Glutamatergic neuron (in vitro differentiated cells): Measurements from ENCODE around the gene CDH26. TPM values are rescaled to one million over a fixed set of nuclear protein-coding genes. Genes with fewer than 3 reads are reported as not detected.

Source experiments
- DNase-seq: peaks from one replicate; pipeline ENCODE4 v3.0.0; 2022
- H3K27ac Mint-ChIP-seq: one replicate; pipeline ENCODE4 v1.8.0; 2020; ENCODE audit warnings: mild to moderate bottlenecking, mixed read lengths, inconsistent platforms; ENCODE audit not compliant: unreplicated experiment
- H3K27me3 Mint-ChIP-seq: one replicate; pipeline ENCODE4 v1.8.0; 2020; ENCODE audit warnings: mild to moderate bottlenecking, moderate library complexity, mixed read lengths, inconsistent platforms; ENCODE audit not compliant: unreplicated experiment
- H3K36me3 Mint-ChIP-seq: one replicate; pipeline ENCODE4 v1.8.0; 2020; ENCODE audit warnings: mild to moderate bottlenecking, mixed read lengths, inconsistent platforms; ENCODE audit not compliant: unreplicated experiment
- H3K4me1 Mint-ChIP-seq: one replicate; pipeline ENCODE4 v1.8.0; 2020; ENCODE audit warnings: mild to moderate bottlenecking, low read depth, mixed read lengths, inconsistent platforms; ENCODE audit not compliant: unreplicated experiment
- H3K4me3 Mint-ChIP-seq: one replicate; pipeline ENCODE4 v1.8.0; 2020; ENCODE audit warnings: mild to moderate bottlenecking, mixed read lengths, inconsistent platforms; ENCODE audit not compliant: unreplicated experiment
- H3K9me3 Mint-ChIP-seq: one replicate; pipeline ENCODE4 v1.8.0; 2020; ENCODE audit warnings: mild to moderate bottlenecking, moderate library complexity, mixed read lengths, inconsistent platforms; ENCODE audit not compliant: unreplicated experiment
- total RNA-seq: library from RNA; stranded (reverse); fragmentation: NEBNext Ultra II Directional; extraction: Animal tissue kit (Norgen Biotek cat#: 25700); gene quantifications from one replicate; pipeline ENCODE4 v1.2.1, GENCODE V29; 2021; ENCODE audit not compliant: unreplicated experiment
- TF ChIP-seq, protein P1 (sequence below): fragments of 200-600 bp; sonication (generic); IDR thresholded peaks from one replicate; pipeline ENCODE4 v1.5.0; 2021; ENCODE audit not compliant: partially characterized antibody, unreplicated experiment

The CDH26 gene
- total RNA-seq, 1 donor from 2014 or later, result 0.76 TPM

- DNase-seq, result no peak
- no peak overlapping the region for H3K4me3 Mint-ChIP-seq
- peaks cover 3% of the 10 kb centered on the region for H3K9me3 Mint-ChIP-seq
- peaks cover 4% of the 10 kb centered on the region for H3K27me3 Mint-ChIP-seq
- TF ChIP-seq, protein P1, sequence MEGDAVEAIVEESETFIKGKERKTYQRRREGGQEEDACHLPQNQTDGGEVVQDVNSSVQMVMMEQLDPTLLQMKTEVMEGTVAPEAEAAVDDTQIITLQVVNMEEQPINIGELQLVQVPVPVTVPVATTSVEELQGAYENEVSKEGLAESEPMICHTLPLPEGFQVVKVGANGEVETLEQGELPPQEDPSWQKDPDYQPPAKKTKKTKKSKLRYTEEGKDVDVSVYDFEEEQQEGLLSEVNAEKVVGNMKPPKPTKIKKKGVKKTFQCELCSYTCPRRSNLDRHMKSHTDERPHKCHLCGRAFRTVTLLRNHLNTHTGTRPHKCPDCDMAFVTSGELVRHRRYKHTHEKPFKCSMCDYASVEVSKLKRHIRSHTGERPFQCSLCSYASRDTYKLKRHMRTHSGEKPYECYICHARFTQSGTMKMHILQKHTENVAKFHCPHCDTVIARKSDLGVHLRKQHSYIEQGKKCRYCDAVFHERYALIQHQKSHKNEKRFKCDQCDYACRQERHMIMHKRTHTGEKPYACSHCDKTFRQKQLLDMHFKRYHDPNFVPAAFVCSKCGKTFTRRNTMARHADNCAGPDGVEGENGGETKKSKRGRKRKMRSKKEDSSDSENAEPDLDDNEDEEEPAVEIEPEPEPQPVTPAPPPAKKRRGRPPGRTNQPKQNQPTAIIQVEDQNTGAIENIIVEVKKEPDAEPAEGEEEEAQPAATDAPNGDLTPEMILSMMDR, result no peak
- peaks cover 2% of the 10 kb centered on the region for H3K4me1 Mint-ChIP-seq
- no peak overlapping the region for H3K27ac Mint-ChIP-seq
- H3K36me3 Mint-ChIP-seq, result no peaks in the 10 kb centered on the region
These were observed 94.1 kb downstream of the CDH26 start for GRCh38 chr20:60052322-60052721.

DNA sequence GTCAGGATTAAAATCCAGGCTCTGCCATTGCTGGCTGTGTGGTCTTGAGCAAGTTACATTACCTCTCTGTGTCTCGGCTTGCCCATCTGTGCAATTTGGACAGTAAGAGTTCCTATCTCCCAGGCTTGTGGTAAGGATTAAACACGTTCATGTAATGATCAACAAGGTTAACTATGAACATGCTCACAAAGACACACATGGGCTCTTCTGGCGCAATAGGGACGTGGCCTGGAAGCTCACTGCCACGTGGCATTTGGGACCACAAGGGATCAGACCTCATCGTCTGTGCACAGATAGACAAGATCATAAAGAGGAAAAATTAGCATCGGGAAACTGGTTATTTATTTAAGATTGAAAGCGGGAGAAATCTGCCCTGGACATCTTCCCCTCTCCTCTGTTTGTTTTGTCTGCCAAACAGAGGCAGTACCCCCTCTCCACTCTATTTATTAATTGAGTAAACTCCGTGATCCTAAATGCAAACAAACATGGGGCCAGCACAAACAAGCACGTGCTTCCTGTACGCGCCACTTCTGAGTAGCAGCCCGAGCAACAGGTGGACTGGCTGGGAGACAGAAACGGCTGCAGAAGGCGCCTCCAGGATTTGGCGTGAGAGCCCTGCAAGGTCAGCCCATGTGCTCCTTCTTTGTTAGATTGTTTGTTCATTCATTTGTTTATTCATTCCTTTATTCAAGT is 95.0 kb downstream of the CDH26 start:
- DNase-seq, result no peak
- peaks cover 11% of the 10 kb centered on the region for H3K4me1 Mint-ChIP-seq
- H3K27me3 Mint-ChIP-seq, result peaks cover 7% of the 10 kb centered on the region
- TF ChIP-seq, protein P1, result no peak
- no peaks in the 10 kb centered on the region for H3K36me3 Mint-ChIP-seq
- peaks cover 4% of the 10 kb centered on the region for H3K9me3 Mint-ChIP-seq
- no peak overlapping the region for H3K4me3 Mint-ChIP-seq
- H3K27ac Mint-ChIP-seq, result no peak overlapping the region

DNA sequence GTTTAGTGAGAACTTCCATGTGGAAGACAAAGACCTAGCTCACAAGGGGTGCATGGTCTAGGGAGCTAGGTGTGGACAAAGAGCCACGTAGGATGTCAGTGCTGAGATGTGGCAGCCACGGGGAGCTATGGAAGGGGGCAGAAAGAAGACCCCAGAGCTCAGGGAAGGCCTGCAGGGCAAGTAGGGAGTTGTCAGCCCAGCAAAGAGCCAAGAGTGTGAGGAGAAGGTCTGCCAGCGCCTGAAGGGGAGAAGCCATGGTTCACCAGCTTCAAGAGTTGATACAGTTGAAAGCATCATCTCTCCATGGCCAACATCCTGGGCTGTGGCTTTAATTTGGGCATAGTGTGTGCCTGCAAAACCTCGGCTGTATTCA is 95.6 kb downstream of the CDH26 start:
- H3K4me1 Mint-ChIP-seq, result peaks cover 12% of the 10 kb centered on the region
- no peak overlapping the region for H3K4me3 Mint-ChIP-seq
- no peaks in the 10 kb centered on the region for H3K36me3 Mint-ChIP-seq
- H3K27ac Mint-ChIP-seq, result no peak overlapping the region
- H3K9me3 Mint-ChIP-seq, result peaks cover 4% of the 10 kb centered on the region
- peaks cover 7% of the 10 kb centered on the region for H3K27me3 Mint-ChIP-seq
- TF ChIP-seq, protein P1, result no peak
- DNase-seq, result no peak

- Mint-ChIP-seq H3K4me3 (no peak overlapping the region), H3K27ac (no peak overlapping the region), H3K4me1 (peaks cover 12% of the 10 kb centered on the region), H3K27me3 (peaks cover 7% of the 10 kb centered on the region), H3K9me3 (peaks cover 4% of the 10 kb centered on the region), H3K36me3 (no peaks in the 10 kb centered on the region)
- no peak for DNase-seq
- TF ChIP-seq, protein P1, result no peak
These were observed 96.8 kb downstream of the CDH26 start for GRCh38 chr20:60054716-60055634.

GRCh38 chr20:60055740-60056139 is 97.5 kb downstream of the CDH26 start:
- peaks cover 7% of the 10 kb centered on the region for H3K27me3 Mint-ChIP-seq
- no peak overlapping the region for H3K4me3 Mint-ChIP-seq
- no peak overlapping the region for H3K27ac Mint-ChIP-seq
- peaks cover 12% of the 10 kb centered on the region for H3K4me1 Mint-ChIP-seq
- no peaks in the 10 kb centered on the region for H3K36me3 Mint-ChIP-seq
- TF ChIP-seq, protein P1, result no peak
- DNase-seq, result no peak
- H3K9me3 Mint-ChIP-seq, result peaks cover 4% of the 10 kb centered on the region
